Upper lobe of right lung (tissue), 1 donor: ENCODE data around the gene NLRP3. TPM values are rescaled to one million over a fixed set of nuclear protein-coding genes. Genes with fewer than 3 reads are reported as not detected.
"Not testable (repeated sequence)": the region's sequence is repeated elsewhere in the genome, so short reads cannot be mapped to it uniquely, and the experiment has no call there.

Source experiments
- ATAC-seq: fragments of 200-7000 bp; cut with Tn5 transposase; one replicate; pipeline ENCODE4 v1.9.1; 2020; ENCODE audit warnings: mild to moderate bottlenecking, moderate library complexity
- DNase-seq: peaks from one replicate; pipeline ENCODE4 v3.0.0-alpha.2; 2020
- H3K27ac ChIP-seq: fragments of 200-600 bp; one replicate; pipeline ENCODE4 v1.8.0; 2022
- H3K27me3 ChIP-seq: fragments of 200-600 bp; one replicate; pipeline ENCODE4 v1.8.0; 2022; ENCODE audit warnings: mild to moderate bottlenecking
- H3K36me3 ChIP-seq: fragments of 200-600 bp; one replicate; pipeline ENCODE4 v1.8.0; 2022
- H3K4me1 ChIP-seq: fragments of 200-600 bp; one replicate; pipeline ENCODE4 v1.8.0; 2022
- H3K4me3 ChIP-seq: fragments of 200-600 bp; one replicate; pipeline ENCODE4 v1.8.0; 2022; ENCODE audit warnings: mild to moderate bottlenecking
- H3K9me3 ChIP-seq: fragments of 200-600 bp; one replicate; pipeline ENCODE4 v1.8.0; 2022
- intact Hi-C: fragments of 100-400 bp; cut with DNase I; formaldehyde crosslinking; loops from one replicate; pipeline ENCODE4 v1.11.0; 2022
- long read RNA-seq: library from polyadenylated mRNA; unstranded; transcript quantifications from one replicate; pipeline ENCODE4 v2.0.0, GENCODE V29; 2021
- total RNA-seq: library from RNA; stranded (reverse); fragmentation: NEBNext Ultra II Directional; extraction: Animal tissue kit (Norgen Biotek cat#: 25700); gene quantifications from one replicate; pipeline ENCODE4 v1.2.1, GENCODE V29; 2021
- TF ChIP-seq, protein P1 (sequence below): fragments of 200-600 bp; IDR thresholded peaks from one replicate; pipeline ENCODE4 v1.8.0; 2022; ENCODE audit warnings: antibody characterized with exemption
- donor health status: DM: no; HTN: yes; CAD: no; lungs with severe emphysema.

The NLRP3 gene
- 4.9 TPM for total RNA-seq
- long read RNA-seq, partial matches to known transcripts = 4 of 13 reads
- long read RNA-seq, other reads (novel, unspliced or antisense) = 7 of 13 reads

DNA sequence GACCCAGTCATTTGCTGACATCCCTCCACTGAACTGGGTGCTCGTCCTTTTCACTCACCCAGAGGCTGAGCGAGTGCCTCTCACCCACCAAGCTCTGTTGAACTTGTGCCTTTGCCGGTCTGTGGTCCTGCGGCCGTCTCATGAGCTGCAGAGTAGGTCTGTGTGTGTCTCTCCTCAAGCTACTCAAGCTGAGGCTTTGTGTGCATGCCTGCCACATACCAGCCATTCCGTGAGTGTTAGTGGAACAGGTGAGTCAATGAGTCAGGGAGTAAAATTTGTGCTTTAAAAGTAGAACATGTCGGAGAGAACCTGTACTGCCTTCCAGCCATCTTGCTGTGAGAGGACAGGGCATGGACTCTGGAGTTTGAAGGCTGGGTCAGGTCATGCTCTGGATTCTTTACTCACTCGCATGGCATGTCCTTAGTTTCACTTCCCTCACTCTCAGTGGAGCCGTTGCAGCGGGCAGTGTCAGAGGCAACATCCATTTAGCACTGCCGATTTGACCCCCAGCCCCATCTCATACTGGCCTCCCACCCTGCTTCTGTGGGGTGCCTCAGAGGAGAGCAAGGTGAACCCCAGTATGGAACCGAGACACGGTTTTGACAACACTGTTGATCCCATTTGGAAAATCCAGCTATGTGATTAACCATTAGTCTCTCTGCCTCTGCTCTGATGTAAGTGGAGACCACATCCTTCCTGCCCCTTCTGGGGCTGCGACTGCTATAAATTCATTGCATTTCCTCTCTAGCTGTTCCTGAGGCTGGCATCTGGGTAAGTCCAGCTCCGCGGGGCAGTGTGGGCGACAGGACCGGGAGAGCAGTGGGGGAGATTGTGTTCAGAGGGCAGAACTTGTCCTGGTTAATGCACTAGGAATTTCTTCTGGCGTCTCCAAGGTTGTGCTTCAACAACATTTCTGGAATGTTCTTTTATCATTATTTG lies at the start of gene NLRP3:
Gene NLRP3 (plus strand): TSS at position 751 of the 939 bp plus-strand sequence. CDS start 2,628 bp downstream, outside the sequence.
- DNase-seq = peak; percentile 75
- intact Hi-C loops = no loop called here
- peak within 1 kb of the TSS; percentile 63 for H3K27ac ChIP-seq

GRCh38 chr1:247366345-247366744 lies 49.6 kb upstream of the NLRP3 start:
- H3K4me3 ChIP-seq, H3K36me3 ChIP-seq, intact Hi-C loops, H3K27me3 ChIP-seq, ATAC-seq, H3K27ac ChIP-seq, H3K9me3 ChIP-seq, DNase-seq, H3K4me1 ChIP-seq: not testable (repeated sequence)

More for the DNA sequence above, at the start of gene NLRP3:
- H3K9me3 ChIP-seq = no peaks in the 10 kb centered on the region
- TF ChIP-seq, protein P1, sequence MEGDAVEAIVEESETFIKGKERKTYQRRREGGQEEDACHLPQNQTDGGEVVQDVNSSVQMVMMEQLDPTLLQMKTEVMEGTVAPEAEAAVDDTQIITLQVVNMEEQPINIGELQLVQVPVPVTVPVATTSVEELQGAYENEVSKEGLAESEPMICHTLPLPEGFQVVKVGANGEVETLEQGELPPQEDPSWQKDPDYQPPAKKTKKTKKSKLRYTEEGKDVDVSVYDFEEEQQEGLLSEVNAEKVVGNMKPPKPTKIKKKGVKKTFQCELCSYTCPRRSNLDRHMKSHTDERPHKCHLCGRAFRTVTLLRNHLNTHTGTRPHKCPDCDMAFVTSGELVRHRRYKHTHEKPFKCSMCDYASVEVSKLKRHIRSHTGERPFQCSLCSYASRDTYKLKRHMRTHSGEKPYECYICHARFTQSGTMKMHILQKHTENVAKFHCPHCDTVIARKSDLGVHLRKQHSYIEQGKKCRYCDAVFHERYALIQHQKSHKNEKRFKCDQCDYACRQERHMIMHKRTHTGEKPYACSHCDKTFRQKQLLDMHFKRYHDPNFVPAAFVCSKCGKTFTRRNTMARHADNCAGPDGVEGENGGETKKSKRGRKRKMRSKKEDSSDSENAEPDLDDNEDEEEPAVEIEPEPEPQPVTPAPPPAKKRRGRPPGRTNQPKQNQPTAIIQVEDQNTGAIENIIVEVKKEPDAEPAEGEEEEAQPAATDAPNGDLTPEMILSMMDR = no peak
- H3K4me3 ChIP-seq = peak within 1 kb of the TSS; percentile 32
- no peaks in the 10 kb centered on the region for H3K27me3 ChIP-seq
- peaks cover 3% of the 10 kb centered on the region for H3K4me1 ChIP-seq
- H3K36me3 ChIP-seq = no peaks in the 10 kb centered on the region
- peak; percentile 89 for ATAC-seq

DNA sequence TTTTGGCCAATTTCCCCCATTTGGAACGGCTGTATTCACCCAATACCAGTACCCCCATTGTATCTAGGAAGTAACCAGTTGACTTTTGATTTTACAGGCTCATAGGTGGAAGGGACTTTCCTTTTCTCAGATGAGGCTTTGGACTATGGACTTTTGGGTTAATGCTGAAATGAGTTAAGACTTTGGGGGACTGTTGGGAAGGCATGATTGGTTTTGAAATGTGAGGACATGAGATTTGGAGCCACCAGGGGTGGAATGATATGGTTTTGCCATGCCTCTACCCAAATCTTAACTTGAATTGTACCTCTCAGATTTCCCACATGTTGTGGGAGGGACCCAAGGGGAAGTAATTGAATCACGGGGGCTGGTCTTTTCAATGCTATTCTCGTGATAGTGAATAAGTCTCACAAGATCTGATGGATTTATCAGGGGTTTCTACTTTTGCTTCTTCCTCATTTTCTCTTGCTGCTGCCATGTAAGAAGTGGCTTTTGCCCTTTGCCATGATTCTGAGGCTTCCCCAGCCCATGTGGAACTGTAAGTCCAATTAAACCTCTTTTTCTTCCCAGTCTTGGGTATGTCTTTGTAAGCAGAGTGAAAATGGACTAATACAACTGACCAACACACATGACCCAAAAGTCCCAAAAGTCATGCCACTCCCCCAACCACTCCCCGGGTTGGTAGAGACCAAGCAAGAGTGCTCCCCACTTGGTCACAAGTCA lies 48.9 kb upstream of the NLRP3 start:
- Histone ChIP-seq H3K4me1 (no peaks in the 10 kb centered on the region), H3K27ac (no peak overlapping the region), H3K4me3 (no peak overlapping the region), H3K27me3 (no peaks in the 10 kb centered on the region), H3K36me3 (no peaks in the 10 kb centered on the region), H3K9me3 (no peaks in the 10 kb centered on the region)
- TF ChIP-seq, protein P1 = no peak
- intact Hi-C loops = no loop called here
- peak; percentile 40 for ATAC-seq
- no peak for DNase-seq

GRCh38 chr1:247367786-247368422 lies 48.1 kb upstream of the NLRP3 start:
- Histone ChIP-seq H3K27me3 (no peaks in the 10 kb centered on the region), H3K9me3 (no peaks in the 10 kb centered on the region), H3K27ac (no peak overlapping the region), H3K4me3 (no peak overlapping the region), H3K4me1 (no peaks in the 10 kb centered on the region), H3K36me3 (no peaks in the 10 kb centered on the region)
- no peak for ATAC-seq
- intact Hi-C loops = no loop called here
- TF ChIP-seq, protein P1 = no peak
- DNase-seq = no peak

- TF ChIP-seq, protein P1 = no peak
- no peak overlapping the region for H3K27ac ChIP-seq
- no peaks in the 10 kb centered on the region for H3K36me3 ChIP-seq
- no peaks in the 10 kb centered on the region for H3K27me3 ChIP-seq
- no peak overlapping the region for H3K4me3 ChIP-seq
- intact Hi-C loops = no loop called here
- H3K9me3 ChIP-seq = no peaks in the 10 kb centered on the region
- no peaks in the 10 kb centered on the region for H3K4me1 ChIP-seq
- DNase-seq (no peak), ATAC-seq (no peak)
These were observed 47.4 kb upstream of the NLRP3 start for GRCh38 chr1:247368490-247369145.
